ENCODE results near the gene ZNF462. TPM values are rescaled to one million over a fixed set of nuclear protein-coding genes. Genes with fewer than 3 reads are reported as not detected.
"Not testable (repeated sequence)": the region's sequence is repeated elsewhere in the genome, so short reads cannot be mapped to it uniquely, and the experiment has no call there.

Gene ZNF462
- total and polyA plus RNA-seq, 2 of the 13 experiments (the other 11 are each of a cell fraction or from before 2014, with no cell fraction given), result not detected

GRCh38 chr9:106989904-106990303, 126.9 kb downstream of the ZNF462 start:
- H3K36me3 ChIP-seq (replicated peaks in 1 of 2; ENCODE audit: control insufficient read depth in 1 of 2, insufficient read depth in 2 of 2, low read length in 2 of 2); POLR2A ChIA-PET; H3K4me1 ChIP-seq (ENCODE audit: insufficient read depth, low read length); ATAC-seq; BruUV-seq (replicated peaks); H4K20me1 ChIP-seq (ENCODE audit: insufficient read depth, low read length); H3K79me2 ChIP-seq (ENCODE audit: insufficient read depth, low read length); H3K9ac ChIP-seq (ENCODE audit: insufficient read depth, low read depth, low read length); H3K27me3 ChIP-seq (ENCODE audit: control insufficient read depth in 1 of 2, insufficient read depth in 2 of 2, low read length in 2 of 2); in situ Hi-C loops (cut with HindIII; ENCODE audit: extremely low pct_ligation_motif_present, low pct_unique_long_range_greater_than_20kb); H3K27ac ChIP-seq (ENCODE audit: extremely low read length, insufficient read depth, low read length); H3K9me3 ChIP-seq (ENCODE audit: low read length); H2AFZ ChIP-seq (ENCODE audit: low read length); intact Hi-C loops (cut with micrococcal nuclease; ENCODE audit: unreplicated experiment); FAIRE-seq; H3K4me2 ChIP-seq (ENCODE audit: low read depth, low read length); H3K4me3 ChIP-seq (replicated peaks in 1 of 3; ENCODE audit: insufficient read depth in 1 of 3, low read depth in 2 of 3, low read length in 3 of 3); DNase-seq (ENCODE audit: low spot score); CTCF ChIA-PET (ENCODE audit: low intra/inter-chr PET ratio, low total read pairs); TF ChIP-seq ATF7 (CRISPR knock-in tag; IDR thresholded peaks at IDR 0.05): not testable (repeated sequence)
- WGBS (ENCODE audit: low lambda C conversion rate), result 3% methylated on average over 2 of the region's 2 CpGs
- peak; percentile 71 for TF ChIP-seq ATF7 (IDR thresholded peaks at IDR 0.05)

GRCh38 chr9:106992186-106992585, 129.2 kb downstream of the ZNF462 start:
- ChIA-PET POLR2A (no interaction called here), CTCF (ENCODE audit: low intra/inter-chr PET ratio, low total read pairs) (no interaction called here)
- no peak for FAIRE-seq
- H3K79me2 ChIP-seq (ENCODE audit: insufficient read depth, low read length), result no peaks in the 10 kb centered on the region
- WGBS (ENCODE audit: low lambda C conversion rate), result 58% methylated on average over 5 of the region's 5 CpGs
- no peaks in the 10 kb centered on the region for H3K27me3 ChIP-seq (ENCODE audit: control insufficient read depth in 1 of 2, insufficient read depth in 2 of 2, low read length in 2 of 2)
- H3K36me3 ChIP-seq (replicated peaks in 1 of 2; ENCODE audit: control insufficient read depth in 1 of 2, insufficient read depth in 2 of 2, low read length in 2 of 2), result no peaks in the 10 kb centered on the region
- no TSS peak for BruUV-seq (replicated peaks)
- H3K4me3 ChIP-seq (replicated peaks in 1 of 3; ENCODE audit: insufficient read depth in 1 of 3, low read depth in 2 of 3, low read length in 3 of 3), result no peak overlapping the region
- intact Hi-C loops (cut with micrococcal nuclease; ENCODE audit: unreplicated experiment) (no loop called here), in situ Hi-C loops (cut with HindIII; ENCODE audit: extremely low pct_ligation_motif_present, low pct_unique_long_range_greater_than_20kb) (no loop called here)
- H2AFZ ChIP-seq (ENCODE audit: low read length), result no peak overlapping the region
- H4K20me1 ChIP-seq (ENCODE audit: insufficient read depth, low read length), result no peaks in the 10 kb centered on the region
- no peak for DNase-seq (ENCODE audit: low spot score)
- no peak overlapping the region for H3K4me2 ChIP-seq (ENCODE audit: low read depth, low read length)
- no peak overlapping the region for H3K9ac ChIP-seq (ENCODE audit: insufficient read depth, low read depth, low read length)
- no peak for ATAC-seq
- no peaks in the 10 kb centered on the region for H3K4me1 ChIP-seq (ENCODE audit: insufficient read depth, low read length)
- H3K27ac ChIP-seq (ENCODE audit: extremely low read length, insufficient read depth, low read length), result no peak overlapping the region
- no peaks in the 10 kb centered on the region for H3K9me3 ChIP-seq (ENCODE audit: low read length)
- no peak for TF ChIP-seq ZNF383 (CRISPR knock-in tag; IDR thresholded peaks at IDR 0.05; ENCODE audit: borderline replicate concordance)
- TF ChIP-seq ZSCAN9 (CRISPR knock-in tag; IDR thresholded peaks at IDR 0.05; ENCODE audit: borderline replicate concordance), result no peak
- TF ChIP-seq SETDB1 (CRISPR knock-in tag; IDR thresholded peaks at IDR 0.05; ENCODE audit: borderline replicate concordance), result no peak
- no peak for TF ChIP-seq MBNL3 (CRISPR knock-in tag; conservative IDR thresholded peaks at IDR 0.05)
- TF ChIP-seq PHF20 (CRISPR knock-in tag; IDR thresholded peaks at IDR 0.05), result no peak
- TF ChIP-seq AKAP8 (CRISPR knock-in tag; IDR thresholded peaks at IDR 0.05), result no peak
- no peak for TF ChIP-seq MTF2 (CRISPR knock-in tag; IDR thresholded peaks at IDR 0.05; ENCODE audit: borderline replicate concordance)
- no peak for TF ChIP-seq TRIM22 (IDR thresholded peaks at IDR 0.05)
- TF ChIP-seq MLXIP (CRISPR knock-in tag; IDR thresholded peaks at IDR 0.05; ENCODE audit: borderline replicate concordance), result no peak
- no peak for TF ChIP-seq SSRP1 (CRISPR knock-in tag; IDR thresholded peaks at IDR 0.05)
- no peak for TF ChIP-seq ZHX1 (CRISPR knock-in tag; IDR thresholded peaks at IDR 0.05; ENCODE audit: low read depth)
